Mucosa of gallbladder (tissue), 1 donor: Measurements from ENCODE around the gene BRCA1. TPM values are rescaled to one million over a fixed set of nuclear protein-coding genes. Genes with fewer than 3 reads are reported as not detected.
"Not testable (repeated sequence)": the region's sequence is repeated elsewhere in the genome, so short reads cannot be mapped to it uniquely, and the experiment has no call there.

ENCODE experiments used
- DNase-seq: peaks from one replicate; pipeline ENCODE4 v3.0.0-alpha.2; 2020; ENCODE audit warnings: low spot score
- total RNA-seq: library from RNA; stranded (reverse); gene quantifications from one replicate; pipeline ENCODE4 v1.2.1, GENCODE V29; 2021
- donor health status: DM: no; HTN: no; CAD: no.

BRCA1 gene
- total RNA-seq, 1 donor from 2014 or later: 5.8 TPM

- no peak for DNase-seq
These were observed 9.8 kb upstream of the BRCA1 start for GRCh38 chr17:43134774-43135453.

- DNase-seq: not testable (repeated sequence)
These were observed 8.3 kb upstream of the BRCA1 start for GRCh38 chr17:43133439-43133838.

GRCh38 chr17:43132117-43132516 is 7.0 kb upstream of the BRCA1 start:
- no peak for DNase-seq

- no peak for DNase-seq
These were observed 4.5 kb upstream of the BRCA1 start for GRCh38 chr17:43129671-43130010.

- DNase-seq: not testable (repeated sequence)
These were observed 2.2 kb upstream of the BRCA1 start for GRCh38 chr17:43127333-43127876.

- DNase-seq: no peak
These were observed 1.7 kb upstream of the BRCA1 start for GRCh38 chr17:43126911-43127290.

- DNase-seq: no peak
These were observed 1.1 kb upstream of the BRCA1 start for GRCh38 chr17:43125967-43126910.

- DNase-seq: no peak
These were observed 6.2 kb downstream of the BRCA1 start for GRCh38 chr17:43118679-43119615.

GRCh38 chr17:43114151-43114552 is 11.0 kb downstream of the BRCA1 start:
- DNase-seq: no peak

- no peak for DNase-seq
These were observed 18.6 kb downstream of the BRCA1 start for GRCh38 chr17:43106552-43106951.

GRCh38 chr17:43105146-43105545 is 20.0 kb downstream of the BRCA1 start:
- DNase-seq: no peak

GRCh38 chr17:43104665-43105064 is 20.5 kb downstream of the BRCA1 start:
- DNase-seq: no peak

- DNase-seq: not testable (repeated sequence)
These were observed 29.8 kb downstream of the BRCA1 start for GRCh38 chr17:43095364-43095763.

- DNase-seq: no peak
These were observed 30.9 kb downstream of the BRCA1 start for GRCh38 chr17:43094129-43094835.

- DNase-seq: no peak
These were observed 32.3 kb downstream of the BRCA1 start for GRCh38 chr17:43092901-43093300.

GRCh38 chr17:43090022-43090421 is 35.1 kb downstream of the BRCA1 start:
- DNase-seq: no peak

- DNase-seq: no peak
These were observed 39.7 kb downstream of the BRCA1 start for GRCh38 chr17:43085474-43085873.

- no peak for DNase-seq
These were observed 45.4 kb downstream of the BRCA1 start for GRCh38 chr17:43079641-43080302.

- DNase-seq: no peak
These were observed 50.3 kb downstream of the BRCA1 start for GRCh38 chr17:43074869-43075268.

GRCh38 chr17:43070872-43071271 is 54.3 kb downstream of the BRCA1 start:
- DNase-seq: no peak
